Caco-2 (cell line): ENCODE measurements around the gene DLX4. TPM values are rescaled to one million over a fixed set of nuclear protein-coding genes. Genes with fewer than 3 reads are reported as not detected.
A peak's percentile ranks its signal among the peaks of the same experiment; 100 is the strongest.

Experiments used
- BruUV-seq: library from RNA; stranded (reverse); fragments of 400-500 nt; replicated peaks from 2 replicates; lab custom pipeline; 2021; lab: Mats Ljungman, UMichigan
- CTCF ChIA-PET: fragments of 300-600 bp; sonication (Branson Sonifier 250); formaldehyde crosslinking; loops from one replicate; lab custom pipeline; 2022; ENCODE audit warnings: antibody characterized with exemption; lab: Charles Lee
- POLR2A ChIA-PET: fragments of 300-600 bp; sonication (Branson Sonifier 250); formaldehyde crosslinking; loops from one replicate; lab custom pipeline; 2022; ENCODE audit warnings: antibody characterized with exemption; lab: Charles Lee
- DNase-seq, 2 experiments: peaks; one replicate each; pipeline versions ENCODE4 v3.0.0 to v3.0.0-alpha.2; 2020 to 2022
- H3K27me3 ChIP-seq: replicated peaks from 2 replicates; pipeline ENCODE4 v1.6.0; 2011; ENCODE audit warnings: low read length; ENCODE audit not compliant: control insufficient read depth, insufficient read depth
- H3K36me3 ChIP-seq: 2 replicates; pipeline ENCODE4 v1.5.1; 2011; ENCODE audit warnings: low read length; ENCODE audit not compliant: control insufficient read depth, insufficient read depth
- H3K4me1 ChIP-seq: fragments of 250-450 bp; sonication (Bioruptor Pico); 2 replicates; pipeline ENCODE4 v1.5.1; 2020; ENCODE audit warnings: mild to moderate bottlenecking
- H3K4me3 ChIP-seq: 2 replicates; pipeline ENCODE4 v1.5.1; 2011; ENCODE audit warnings: low read depth, mild to moderate bottlenecking, control low read depth, low read length
- H3K9me3 ChIP-seq: fragments of 250-450 bp; sonication (Bioruptor Pico); 2 replicates; pipeline ENCODE4 v1.5.1; 2020; ENCODE audit warnings: mild to moderate bottlenecking, moderate library complexity
- H3K27ac Mint-ChIP-seq: one replicate; pipeline ENCODE4 v1.8.0; 2022; ENCODE audit warnings: mixed read lengths; ENCODE audit not compliant: unreplicated experiment
- H3K27me3 Mint-ChIP-seq: one replicate; pipeline ENCODE4 v1.8.0; 2022; ENCODE audit warnings: mixed read lengths; ENCODE audit not compliant: insufficient read depth, unreplicated experiment
- H3K36me3 Mint-ChIP-seq: one replicate; pipeline ENCODE4 v1.8.0; 2022; ENCODE audit warnings: mild to moderate bottlenecking, mixed read lengths; ENCODE audit not compliant: insufficient read depth, unreplicated experiment
- H3K4me1 Mint-ChIP-seq: one replicate; pipeline ENCODE4 v1.8.0; 2022; ENCODE audit warnings: low read depth, mixed read lengths; ENCODE audit not compliant: unreplicated experiment
- H3K4me3 Mint-ChIP-seq: one replicate; pipeline ENCODE4 v1.8.0; 2022; ENCODE audit warnings: mild to moderate bottlenecking, moderate library complexity, mixed read lengths; ENCODE audit not compliant: unreplicated experiment
- H3K9me3 Mint-ChIP-seq: one replicate; pipeline ENCODE4 v1.8.0; 2022; ENCODE audit warnings: mixed read lengths; ENCODE audit not compliant: unreplicated experiment
- intact Hi-C: fragments of 100-400 bp; cut with micrococcal nuclease; formaldehyde crosslinking; loops from one replicate; pipeline ENCODE4 v1.10.0; 2022; ENCODE audit not compliant: unreplicated experiment
- total RNA-seq: library from RNA; stranded (reverse); gene quantifications from 2 replicates; pipeline ENCODE4 v1.2.3, GENCODE V29; 2022
- TF ChIP-seq, protein P1 (sequence below), 2 experiments: fragments of 200-600 bp in 1 of 2; IDR thresholded peaks; 1 replicate in 1 of 2; 2 replicates in 1 of 2; pipeline versions ENCODE4 v1.5.1 to v1.8.0; 2011 to 2022; ENCODE audit warnings: antibody characterized with exemption in 1 of 2, control low read depth in 1 of 2, inconsistent platforms in 1 of 2, low read depth in 1 of 2, low read length in 1 of 2, mild to moderate bottlenecking in 1 of 2, moderate library complexity in 1 of 2; ENCODE audit not compliant: insufficient read depth in 1 of 2, severe bottlenecking in 1 of 2, unreplicated experiment in 1 of 2

The DLX4 gene
- total RNA-seq, 1 experiment from 2014 or later, result 27.0 TPM

GRCh38 chr17:49967621-49968404, 1.2 kb upstream of the DLX4 start:
- Mint-ChIP-seq H3K27ac (peak overlapping the region; percentile 97), H3K4me1 (peaks cover 6% of the 10 kb centered on the region), H3K4me3 (peak overlapping the region; percentile 94), H3K9me3 (no peaks in the 10 kb centered on the region), H3K27me3 (peaks cover 3% of the 10 kb centered on the region), H3K36me3 (peaks cover 6% of the 10 kb centered on the region)
- H3K4me3 ChIP-seq, result peak overlapping the region; percentile 44
- intact Hi-C loops, result loop anchor here (1.0 to 5.0 kb wide), 2 partner anchors 81 to 164 kb away; partner anchors contain the start of gene SAMD14
- no peaks in the 10 kb centered on the region for H3K27me3 ChIP-seq
- no peaks in the 10 kb centered on the region for H3K36me3 ChIP-seq
- no peaks in the 10 kb centered on the region for H3K9me3 ChIP-seq
- DNase-seq, result no peak
- TF ChIP-seq, protein P1, sequence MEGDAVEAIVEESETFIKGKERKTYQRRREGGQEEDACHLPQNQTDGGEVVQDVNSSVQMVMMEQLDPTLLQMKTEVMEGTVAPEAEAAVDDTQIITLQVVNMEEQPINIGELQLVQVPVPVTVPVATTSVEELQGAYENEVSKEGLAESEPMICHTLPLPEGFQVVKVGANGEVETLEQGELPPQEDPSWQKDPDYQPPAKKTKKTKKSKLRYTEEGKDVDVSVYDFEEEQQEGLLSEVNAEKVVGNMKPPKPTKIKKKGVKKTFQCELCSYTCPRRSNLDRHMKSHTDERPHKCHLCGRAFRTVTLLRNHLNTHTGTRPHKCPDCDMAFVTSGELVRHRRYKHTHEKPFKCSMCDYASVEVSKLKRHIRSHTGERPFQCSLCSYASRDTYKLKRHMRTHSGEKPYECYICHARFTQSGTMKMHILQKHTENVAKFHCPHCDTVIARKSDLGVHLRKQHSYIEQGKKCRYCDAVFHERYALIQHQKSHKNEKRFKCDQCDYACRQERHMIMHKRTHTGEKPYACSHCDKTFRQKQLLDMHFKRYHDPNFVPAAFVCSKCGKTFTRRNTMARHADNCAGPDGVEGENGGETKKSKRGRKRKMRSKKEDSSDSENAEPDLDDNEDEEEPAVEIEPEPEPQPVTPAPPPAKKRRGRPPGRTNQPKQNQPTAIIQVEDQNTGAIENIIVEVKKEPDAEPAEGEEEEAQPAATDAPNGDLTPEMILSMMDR (IDR thresholded peaks at IDR 0.05; ENCODE audit: insufficient read depth in 1 of 2, low read depth in 1 of 2, low read length in 1 of 2, severe bottlenecking in 1 of 2, unreplicated experiment in 1 of 2), result no peak
- H3K4me1 ChIP-seq, result peaks cover 5% of the 10 kb centered on the region; the same call in 1 of the 2 replicates
- ChIA-PET CTCF (interaction anchor here (1.9 kb wide), 1 partner anchor 15 kb away, joined by 12 read pairs; no protein-coding TSS in a partner anchor), POLR2A (no interaction called here)
- BruUV-seq, result no TSS peak

DNA sequence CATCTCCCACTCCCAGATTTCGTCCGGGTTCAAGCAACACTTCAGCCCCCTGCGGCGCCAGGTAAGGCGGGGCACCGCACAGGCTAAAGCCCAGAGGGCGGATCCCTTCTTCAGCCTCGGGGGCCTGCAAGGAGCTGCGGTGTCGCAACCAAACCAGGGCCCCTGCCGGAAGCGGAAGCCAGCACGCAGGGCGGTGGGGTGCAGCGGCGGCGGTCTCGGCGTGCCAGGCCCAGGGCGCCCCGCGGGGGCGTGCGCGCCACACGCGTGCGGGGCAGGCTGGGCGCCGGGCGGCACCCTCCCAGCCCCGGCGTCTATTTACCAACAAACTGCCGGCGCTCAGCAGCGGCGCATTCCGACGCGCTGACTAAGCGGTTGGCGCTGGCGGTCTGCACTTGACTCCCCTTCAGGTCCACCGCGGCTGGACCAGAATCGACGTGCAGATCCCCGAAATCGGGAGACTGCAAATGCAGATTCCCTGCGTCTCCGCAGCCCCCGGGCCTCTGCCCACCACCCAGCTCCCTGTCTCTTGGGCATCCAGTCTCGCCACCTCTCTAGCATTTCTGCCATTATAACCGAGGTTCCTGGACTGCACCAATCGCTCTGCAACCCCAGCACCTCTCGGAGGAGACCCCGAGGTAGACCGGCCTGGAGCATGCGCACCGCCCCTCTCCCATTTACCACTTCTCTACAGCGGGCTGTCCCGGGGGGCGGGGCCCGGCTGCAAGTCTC, 421 bp upstream of the DLX4 start:
- TSS peak; percentile 93 for BruUV-seq
- peak overlapping the region; percentile 94 for H3K4me3 Mint-ChIP-seq
- H3K9me3 Mint-ChIP-seq, result no peaks in the 10 kb centered on the region
- peaks cover 6% of the 10 kb centered on the region for H3K36me3 Mint-ChIP-seq
- Histone ChIP-seq H3K9me3 (no peaks in the 10 kb centered on the region), H3K4me1 (peaks cover 5% of the 10 kb centered on the region; the same call in 1 of the 2 replicates), H3K27me3 (no peaks in the 10 kb centered on the region), H3K36me3 (no peaks in the 10 kb centered on the region), H3K4me3 (peak overlapping the region; percentile 44)
- ChIA-PET CTCF (interaction anchor here (0.6 to 1.9 kb wide), 2 partner anchors 10 to 16 kb away, joined by 4 to 12 read pairs; no protein-coding TSS in a partner anchor), POLR2A (no interaction called here)
- TF ChIP-seq, protein P1 (IDR thresholded peaks at IDR 0.05; ENCODE audit: insufficient read depth in 1 of 2, low read depth in 1 of 2, low read length in 1 of 2, severe bottlenecking in 1 of 2, unreplicated experiment in 1 of 2), result peak; percentile 2 to 13
- H3K4me1 Mint-ChIP-seq, result peaks cover 6% of the 10 kb centered on the region
- intact Hi-C loops, result loop anchor here (1.0 to 5.0 kb wide), 5 partner anchors 9 to 164 kb away; partner anchors contain the start of gene SAMD14
- peak overlapping the region; percentile 97 for H3K27ac Mint-ChIP-seq
- peak; percentile 98 to 100 for DNase-seq
- H3K27me3 Mint-ChIP-seq, result peaks cover 3% of the 10 kb centered on the region

- Histone ChIP-seq H3K9me3 (no peaks in the 10 kb centered on the region), H3K27me3 (no peaks in the 10 kb centered on the region), H3K4me1 (peaks cover 8% of the 10 kb centered on the region), H3K36me3 (no peaks in the 10 kb centered on the region), H3K4me3 (peak overlapping the region; percentile 44)
- Mint-ChIP-seq H3K36me3 (peaks cover 6% of the 10 kb centered on the region), H3K4me1 (peaks cover 6% of the 10 kb centered on the region), H3K27me3 (peaks cover 3% of the 10 kb centered on the region), H3K4me3 (peak overlapping the region; percentile 94), H3K9me3 (no peaks in the 10 kb centered on the region), H3K27ac (peak overlapping the region; percentile 97)
- no peak for DNase-seq
- ChIA-PET POLR2A (no interaction called here), CTCF (interaction anchor here (0.7 to 1.2 kb wide), 3 partner anchors 17 to 71 kb away, joined by 3 to 5 read pairs (median 3); no protein-coding TSS in a partner anchor)
- TF ChIP-seq, protein P1 (IDR thresholded peaks at IDR 0.05; ENCODE audit: insufficient read depth in 1 of 2, low read depth in 1 of 2, low read length in 1 of 2, severe bottlenecking in 1 of 2, unreplicated experiment in 1 of 2), result no peak
- BruUV-seq, result no TSS peak
- intact Hi-C loops, result loop anchor here (1.0 to 5.0 kb wide), 4 partner anchors 7 to 162 kb away; partner anchors contain the start of gene SAMD14
Observed at GRCh38 chr17:49969795-49970389, 902 bp downstream of the DLX4 start.
